Gastrocnemius medialis (tissue), 4 donors: ENCODE data around the gene CDKAL1. TPM values are rescaled to one million over a fixed set of nuclear protein-coding genes. Genes with fewer than 3 reads are reported as not detected.
"Not testable (repeated sequence)": the region's sequence is repeated elsewhere in the genome, so short reads cannot be mapped to it uniquely, and the experiment has no call there.

ENCODE experiments used
- ATAC-seq, 2 donors: fragments of 150-250 bp; one replicate each; pipeline ENCODE4 v1.9.1; 2016
- DNase-seq, 2 donors: peaks; one replicate each; pipeline ENCODE4 v3.0.0-alpha.2; 2019
- H3K27ac ChIP-seq, 4 donors: fragments of 200-600 bp; sonication (generic); 1 replicate in 1 of 4; 2 replicates in 3 of 4; pipeline ENCODE4 v1.5.1; 2016 to 2018; ENCODE audit warnings: mild to moderate bottlenecking in 2 of 4, moderate library complexity in 1 of 4
- H3K27me3 ChIP-seq, 3 donors: fragments of 200-600 bp; sonication (generic) in 2 of 3; 1 replicate in 1 of 3; 2 replicates in 2 of 3; pipeline versions ENCODE4 v1.5.1 to v1.6.0; 2016 to 2019; ENCODE audit warnings: mild to moderate bottlenecking in 1 of 3, moderate library complexity in 1 of 3
- H3K36me3 ChIP-seq, 2 donors: fragments of 200-600 bp; sonication (generic) in 1 of 2; one replicate each; pipeline ENCODE4 v1.5.1; 2017 to 2018
- H3K4me1 ChIP-seq, 2 donors: fragments of 200-600 bp; sonication (generic) in 1 of 2; one replicate each; pipeline ENCODE4 v1.5.1; 2016 to 2017; ENCODE audit warnings: mild to moderate bottlenecking in 2 of 2
- H3K4me3 ChIP-seq, 4 donors: fragments of 200-600 bp; sonication (generic) in 3 of 4; 1 replicate in 1 of 4; 2 replicates in 3 of 4; pipeline ENCODE4 v1.5.1; 2016 to 2019; ENCODE audit warnings: mild to moderate bottlenecking in 2 of 4
- H3K9me3 ChIP-seq, 3 donors: fragments of 200-600 bp; sonication (generic) in 2 of 3; 1 replicate in 1 of 3; 2 replicates in 2 of 3; pipeline ENCODE4 v1.5.1; 2016 to 2019
- POLR2A ChIP-seq, 2 donors: fragments of 450-650 bp; IDR thresholded peaks; one replicate each; pipeline ENCODE4 v1.6.1; 2017; ENCODE audit warnings: antibody characterized with exemption in 2 of 2, mild to moderate bottlenecking in 2 of 2, moderate library complexity in 2 of 2
- in situ Hi-C, 4 donors: fragments of 200-750 bp; cut with MboI; loops; one replicate each; pipeline versions ENCODE4 v1.15.0 to v1.8.0; 2017; ENCODE audit warnings: low sequenced_read_pairs in 4 of 4
- intact Hi-C: fragments of 100-400 bp; cut with DNase I; formaldehyde crosslinking; loops from one replicate; pipeline ENCODE4 v1.15.1; 2023; ENCODE audit warnings: low total_unique reads
- total RNA-seq, 4 donors: library from RNA; depleted of rRNA; stranded (reverse); fragments of >200 nt; gene quantifications; one replicate each; pipeline versions ENCODE4 v1.1.0 to v1.2.3, GENCODE V29; 2016
- TF ChIP-seq, protein P1 (sequence below), 5 experiments: fragments of 450-650 bp in 3 of 5; fragments of 200-600 bp in 2 of 5; sonication (generic) in 2 of 5; IDR thresholded peaks in 4 of 5; conservative IDR thresholded peaks in 1 of 5; 1 replicate in 4 of 5; 2 replicates in 1 of 5; pipeline ENCODE4 v1.5.1; 2016 to 2019; ENCODE audit warnings: antibody characterized with exemption in 5 of 5, mild to moderate bottlenecking in 3 of 5, moderate library complexity in 3 of 5

CDKAL1 gene
- total RNA-seq, 4 donors from 2014 or later, result 9.6 to 17.0 (median 11.4) TPM

DNA sequence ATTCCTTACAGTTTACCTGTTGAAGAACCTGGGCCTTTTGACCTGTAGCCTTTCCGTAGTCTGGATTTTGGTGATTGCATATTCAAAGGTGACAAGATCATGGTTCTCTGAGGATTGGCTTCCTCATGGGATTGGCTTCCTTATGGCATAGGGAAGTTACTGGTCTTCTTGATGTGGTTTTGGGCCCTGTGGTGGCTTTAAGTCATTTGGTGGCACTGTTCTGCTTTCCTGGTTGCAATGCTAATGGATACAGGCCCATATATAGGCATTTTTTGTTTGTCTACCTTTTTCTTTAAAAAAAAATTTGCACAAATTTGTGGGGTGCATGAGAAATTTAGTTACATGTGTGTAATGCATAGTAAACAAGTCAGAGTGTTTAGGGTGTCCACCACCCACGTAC is 185.7 kb downstream of the CDKAL1 start:
- no peak for ATAC-seq
- Histone ChIP-seq H3K9me3 (no peaks in the 10 kb centered on the region), H3K36me3 (no peaks in the 10 kb centered on the region), H3K4me3 (no peak overlapping the region), H3K27me3 (no peaks in the 10 kb centered on the region), H3K4me1 (peaks cover 4% of the 10 kb centered on the region in 2 donors), H3K27ac (no peak overlapping the region)
- no peak for DNase-seq
- TF ChIP-seq POLR2A (IDR thresholded peaks at IDR 0.05), result no peak
- TF ChIP-seq, protein P1, sequence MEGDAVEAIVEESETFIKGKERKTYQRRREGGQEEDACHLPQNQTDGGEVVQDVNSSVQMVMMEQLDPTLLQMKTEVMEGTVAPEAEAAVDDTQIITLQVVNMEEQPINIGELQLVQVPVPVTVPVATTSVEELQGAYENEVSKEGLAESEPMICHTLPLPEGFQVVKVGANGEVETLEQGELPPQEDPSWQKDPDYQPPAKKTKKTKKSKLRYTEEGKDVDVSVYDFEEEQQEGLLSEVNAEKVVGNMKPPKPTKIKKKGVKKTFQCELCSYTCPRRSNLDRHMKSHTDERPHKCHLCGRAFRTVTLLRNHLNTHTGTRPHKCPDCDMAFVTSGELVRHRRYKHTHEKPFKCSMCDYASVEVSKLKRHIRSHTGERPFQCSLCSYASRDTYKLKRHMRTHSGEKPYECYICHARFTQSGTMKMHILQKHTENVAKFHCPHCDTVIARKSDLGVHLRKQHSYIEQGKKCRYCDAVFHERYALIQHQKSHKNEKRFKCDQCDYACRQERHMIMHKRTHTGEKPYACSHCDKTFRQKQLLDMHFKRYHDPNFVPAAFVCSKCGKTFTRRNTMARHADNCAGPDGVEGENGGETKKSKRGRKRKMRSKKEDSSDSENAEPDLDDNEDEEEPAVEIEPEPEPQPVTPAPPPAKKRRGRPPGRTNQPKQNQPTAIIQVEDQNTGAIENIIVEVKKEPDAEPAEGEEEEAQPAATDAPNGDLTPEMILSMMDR (IDR thresholded peaks at IDR 0.05 in 4 of 5, conservative IDR thresholded peaks at IDR 0.05 in 1 of 5), result no peak
- in situ Hi-C loops (no loop called here), intact Hi-C loops (no loop called here)

DNA sequence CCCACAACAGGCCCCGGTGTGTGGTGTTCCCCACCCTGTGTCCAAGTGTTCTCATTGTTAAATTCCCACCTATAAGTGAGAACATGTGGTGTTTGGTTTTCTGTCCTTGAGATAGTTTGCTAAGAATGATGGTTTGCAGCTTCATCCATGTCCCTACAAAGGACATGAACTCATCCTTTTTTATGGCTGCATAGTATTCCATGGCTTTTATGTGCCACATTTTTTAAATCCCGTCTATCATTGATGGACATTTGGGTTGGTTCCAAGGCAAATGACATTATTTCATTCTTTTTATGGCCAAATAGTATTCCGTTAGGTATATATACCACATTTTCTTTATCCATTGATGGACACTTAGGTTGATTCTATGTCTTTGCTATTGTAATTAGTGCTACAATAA is 186.9 kb downstream of the CDKAL1 start:
- H3K27me3 ChIP-seq, H3K36me3 ChIP-seq, ATAC-seq, H3K9me3 ChIP-seq, H3K4me3 ChIP-seq, in situ Hi-C loops, H3K27ac ChIP-seq, intact Hi-C loops, DNase-seq, H3K4me1 ChIP-seq: not testable (repeated sequence)

DNA sequence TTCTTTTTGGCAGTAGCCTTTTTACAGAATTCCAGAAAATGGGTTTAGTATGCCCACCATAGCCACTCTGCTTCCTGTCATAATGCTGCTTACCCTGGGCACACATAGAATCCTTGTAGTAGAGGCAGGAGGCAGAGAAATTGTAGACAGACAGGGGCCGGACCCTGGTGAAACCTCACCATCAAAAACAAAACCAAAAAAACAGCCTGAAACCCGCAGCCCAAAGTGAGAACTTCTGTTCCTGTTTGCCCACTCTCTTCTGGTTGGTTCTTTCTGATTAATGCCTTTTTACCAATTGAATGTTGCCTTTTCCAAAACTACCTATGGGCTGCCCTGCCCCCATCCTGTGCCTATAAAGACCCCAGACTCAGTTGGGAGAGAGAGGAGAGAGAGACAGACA is 188.2 kb downstream of the CDKAL1 start:
- intact Hi-C loops, result no loop called here
- Histone ChIP-seq H3K27ac (no peak overlapping the region), H3K4me1 (peaks cover 0 to 4% of the 10 kb centered on the region in 2 donors), H3K36me3 (no peaks in the 10 kb centered on the region), H3K4me3 (no peak overlapping the region), H3K9me3 (no peaks in the 10 kb centered on the region), H3K27me3 (no peaks in the 10 kb centered on the region)
- ATAC-seq (no peak), DNase-seq (no peak)
- no peak for TF ChIP-seq POLR2A (IDR thresholded peaks at IDR 0.05)
- TF ChIP-seq, protein P1 (IDR thresholded peaks at IDR 0.05 in 4 of 5, conservative IDR thresholded peaks at IDR 0.05 in 1 of 5), result no peak
- in situ Hi-C loops, result no loop called here

DNA sequence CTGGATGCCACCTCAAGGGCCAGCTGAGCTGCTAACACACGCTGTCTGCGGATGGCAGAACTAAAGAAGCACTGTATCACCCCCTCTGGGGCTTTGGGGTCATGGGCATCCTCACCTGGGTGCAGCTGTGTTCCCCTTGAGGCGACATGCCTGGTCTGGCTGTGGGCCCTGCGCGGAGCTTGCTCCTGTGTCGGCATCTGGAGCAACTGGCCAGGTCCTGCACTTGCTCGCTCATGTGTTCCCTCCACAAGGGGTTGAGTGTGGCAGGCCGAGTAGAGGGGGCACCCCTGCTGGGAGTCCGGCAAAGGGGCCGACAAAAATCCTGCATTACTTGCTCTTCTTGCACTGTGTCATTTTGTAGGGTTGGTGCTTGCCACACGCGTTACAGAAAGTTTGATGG is 189.0 kb downstream of the CDKAL1 start:
- Histone ChIP-seq H3K4me1 (peaks cover 0 to 4% of the 10 kb centered on the region in 2 donors), H3K27ac (no peak overlapping the region), H3K27me3 (no peaks in the 10 kb centered on the region), H3K4me3 (no peak overlapping the region), H3K9me3 (no peaks in the 10 kb centered on the region), H3K36me3 (no peaks in the 10 kb centered on the region)
- DNase-seq, result no peak
- TF ChIP-seq, protein P1 (IDR thresholded peaks at IDR 0.05 in 4 of 5, conservative IDR thresholded peaks at IDR 0.05 in 1 of 5), result no peak
- no peak for TF ChIP-seq POLR2A (IDR thresholded peaks at IDR 0.05)
- no peak for ATAC-seq
- in situ Hi-C loops, result no loop called here
- intact Hi-C loops, result no loop called here

DNA sequence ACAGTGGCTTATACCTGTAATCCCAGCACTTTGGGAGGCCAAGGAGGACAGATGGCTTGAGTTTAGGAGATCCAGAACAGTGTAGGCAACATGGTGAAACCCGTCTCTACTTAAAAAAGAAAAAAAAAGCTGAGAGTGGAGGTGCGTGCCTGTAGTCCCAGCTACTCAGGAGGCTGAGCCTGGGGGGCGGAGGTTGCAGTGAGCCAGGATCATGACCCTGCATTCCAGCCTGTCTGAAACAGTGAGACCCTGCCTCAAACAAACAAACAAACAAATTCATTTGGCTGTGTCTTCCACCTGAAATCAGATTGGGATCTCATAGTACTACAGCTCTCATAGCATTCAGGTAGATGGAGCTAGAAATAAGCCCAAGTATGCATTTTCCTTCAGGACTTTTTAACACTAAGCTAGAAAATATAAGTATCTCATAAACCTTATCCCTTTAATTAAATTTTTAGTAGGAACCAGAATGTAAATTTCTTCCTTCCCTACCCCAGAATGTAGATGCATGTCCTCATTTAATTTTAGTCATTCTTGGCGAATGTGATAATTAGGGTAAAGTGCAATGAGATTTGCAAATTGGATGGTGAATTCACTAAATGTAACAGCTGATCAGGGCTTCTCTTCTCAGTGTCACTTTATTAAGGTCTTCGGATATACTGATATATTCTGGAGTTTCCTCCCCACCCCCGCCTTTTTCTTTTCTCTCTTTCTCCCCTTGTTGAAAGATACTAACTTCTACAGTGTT is 190.4 kb downstream of the CDKAL1 start:
- H3K9me3 ChIP-seq, result no peaks in the 10 kb centered on the region
- H3K27ac ChIP-seq, result no peak overlapping the region
- intact Hi-C loops (no loop called here), in situ Hi-C loops (no loop called here)
- peaks cover 0 to under 1% of the 10 kb centered on the region in 2 donors for H3K4me1 ChIP-seq
- no peaks in the 10 kb centered on the region for H3K36me3 ChIP-seq
- TF ChIP-seq, protein P1 (IDR thresholded peaks at IDR 0.05 in 4 of 5, conservative IDR thresholded peaks at IDR 0.05 in 1 of 5), result no peak
- TF ChIP-seq POLR2A (IDR thresholded peaks at IDR 0.05), result no peak
- no peak for ATAC-seq
- DNase-seq, result no peak
- no peaks in the 10 kb centered on the region for H3K27me3 ChIP-seq
- H3K4me3 ChIP-seq, result no peak overlapping the region

DNA sequence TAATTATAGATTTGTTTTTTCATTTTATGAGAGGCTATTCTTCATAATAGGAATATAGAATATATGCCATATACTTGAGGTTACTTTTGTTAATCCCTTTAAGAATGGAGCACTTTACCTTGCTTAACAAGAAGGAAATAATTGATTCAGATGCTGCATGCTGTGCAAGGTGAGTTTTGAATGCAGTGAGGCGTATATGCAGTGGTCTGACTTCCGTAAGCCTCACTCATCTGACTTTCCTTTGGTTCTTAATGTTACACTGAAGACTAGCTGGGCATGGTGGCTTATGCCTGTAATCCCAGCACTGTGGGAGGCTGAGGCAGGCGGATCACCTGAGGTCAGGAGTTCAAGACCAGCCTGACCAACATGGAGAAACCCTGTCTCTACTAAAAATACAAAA is 191.0 kb downstream of the CDKAL1 start:
- H3K4me1 ChIP-seq, H3K4me3 ChIP-seq, H3K27me3 ChIP-seq, ATAC-seq, intact Hi-C loops, H3K36me3 ChIP-seq, H3K9me3 ChIP-seq, in situ Hi-C loops, H3K27ac ChIP-seq, DNase-seq: not testable (repeated sequence)
